ENCODE results near the gene CEP164.
"Not testable (repeated sequence)": the region's sequence is repeated elsewhere in the genome, so short reads cannot be mapped to it uniquely, and the experiment has no call there.

Gene CEP164

DNA sequence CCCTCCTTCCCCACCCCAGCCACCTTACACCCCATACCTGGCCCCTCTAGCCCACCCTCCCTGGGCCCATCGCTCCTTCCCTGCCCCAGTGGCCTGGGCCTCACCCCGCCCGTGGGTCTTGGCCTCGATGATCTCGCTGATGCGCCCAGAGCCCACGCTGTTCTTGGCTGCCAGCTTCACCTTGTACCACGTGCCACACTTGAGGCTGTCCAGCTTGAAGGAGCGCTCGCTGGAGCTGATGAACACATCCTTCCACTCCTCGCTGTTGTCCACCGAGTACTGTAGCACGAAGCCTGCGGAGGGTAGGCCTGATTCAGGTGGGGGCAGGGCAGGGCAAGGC is 110.1 kb downstream of the CEP164 start:
- DNase-seq (ENCODE audit: low read depth in 1 of 2, low spot score in 1 of 2), result no peak

GRCh38 chr11:117438371-117439000 is 110.8 kb downstream of the CEP164 start:
- DNase-seq (ENCODE audit: low read depth in 1 of 2, low spot score in 1 of 2), result no peak

- no peak for DNase-seq (ENCODE audit: low read depth in 1 of 2, low spot score in 1 of 2)
Measured at GRCh38 chr11:117439256-117439655, 111.6 kb downstream of the CEP164 start.

DNA sequence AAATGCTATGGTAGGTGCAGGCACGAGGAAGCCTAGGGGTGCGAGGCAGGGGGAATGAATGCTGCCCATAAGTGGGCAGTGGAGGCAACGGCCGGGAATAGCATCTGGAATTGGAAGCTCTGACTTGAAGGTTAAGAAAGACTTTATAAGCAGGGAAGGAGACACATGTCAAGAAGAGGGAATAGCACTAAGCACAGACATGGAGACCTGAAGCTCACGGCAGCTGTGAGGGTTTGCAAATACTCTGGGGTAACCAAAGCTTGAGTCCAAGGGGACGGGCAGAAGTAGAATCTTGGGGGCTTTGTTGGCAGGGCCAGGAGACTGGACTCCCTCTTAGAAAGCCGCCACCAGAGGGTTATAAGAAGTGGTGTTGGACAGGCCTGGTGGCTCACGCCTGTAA is 112.6 kb downstream of the CEP164 start:
- DNase-seq (ENCODE audit: low read depth in 1 of 2, low spot score in 1 of 2), result no peak

DNA sequence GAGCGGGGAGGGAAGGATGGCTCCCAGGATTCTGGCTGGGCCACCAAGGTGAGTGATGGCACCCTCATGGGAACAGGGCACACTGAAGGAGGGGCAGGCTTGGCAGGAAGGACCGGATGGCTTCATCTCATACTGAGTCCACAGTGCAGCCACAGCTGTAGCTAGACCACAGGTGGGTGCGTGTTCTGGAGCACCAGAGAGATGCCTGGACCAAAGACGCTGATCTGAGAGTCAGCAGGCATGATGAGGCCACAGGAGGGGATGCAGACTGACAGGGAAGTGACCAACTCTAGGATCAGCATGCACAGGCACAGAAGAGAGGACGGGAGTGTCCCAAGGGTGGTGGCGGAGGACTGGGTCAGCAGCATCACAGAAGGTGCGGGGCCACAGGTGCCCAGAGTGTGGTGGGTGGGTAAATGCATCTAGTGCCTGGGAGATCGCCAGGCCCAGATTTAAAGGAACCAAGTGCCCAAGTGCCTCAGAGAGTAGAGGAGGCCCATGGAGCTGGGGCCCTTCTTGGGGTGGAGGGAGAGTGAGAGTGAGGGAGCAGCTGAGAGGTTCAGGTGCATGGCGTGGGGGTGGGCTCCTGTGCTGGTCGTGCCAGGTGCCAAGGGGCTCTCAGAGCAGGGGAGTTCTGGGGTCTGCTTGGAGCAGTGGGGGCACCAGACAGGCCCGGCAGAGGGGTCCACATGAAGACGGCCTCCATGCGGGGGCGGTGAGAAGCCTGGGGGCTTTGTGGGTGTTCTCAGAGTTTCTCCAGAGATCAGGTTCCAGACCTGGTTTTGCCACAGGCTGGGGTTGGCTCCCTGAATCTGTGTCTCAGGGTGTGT is 113.7 kb downstream of the CEP164 start:
- no peak for DNase-seq (ENCODE audit: low read depth in 1 of 2, low spot score in 1 of 2)

DNA sequence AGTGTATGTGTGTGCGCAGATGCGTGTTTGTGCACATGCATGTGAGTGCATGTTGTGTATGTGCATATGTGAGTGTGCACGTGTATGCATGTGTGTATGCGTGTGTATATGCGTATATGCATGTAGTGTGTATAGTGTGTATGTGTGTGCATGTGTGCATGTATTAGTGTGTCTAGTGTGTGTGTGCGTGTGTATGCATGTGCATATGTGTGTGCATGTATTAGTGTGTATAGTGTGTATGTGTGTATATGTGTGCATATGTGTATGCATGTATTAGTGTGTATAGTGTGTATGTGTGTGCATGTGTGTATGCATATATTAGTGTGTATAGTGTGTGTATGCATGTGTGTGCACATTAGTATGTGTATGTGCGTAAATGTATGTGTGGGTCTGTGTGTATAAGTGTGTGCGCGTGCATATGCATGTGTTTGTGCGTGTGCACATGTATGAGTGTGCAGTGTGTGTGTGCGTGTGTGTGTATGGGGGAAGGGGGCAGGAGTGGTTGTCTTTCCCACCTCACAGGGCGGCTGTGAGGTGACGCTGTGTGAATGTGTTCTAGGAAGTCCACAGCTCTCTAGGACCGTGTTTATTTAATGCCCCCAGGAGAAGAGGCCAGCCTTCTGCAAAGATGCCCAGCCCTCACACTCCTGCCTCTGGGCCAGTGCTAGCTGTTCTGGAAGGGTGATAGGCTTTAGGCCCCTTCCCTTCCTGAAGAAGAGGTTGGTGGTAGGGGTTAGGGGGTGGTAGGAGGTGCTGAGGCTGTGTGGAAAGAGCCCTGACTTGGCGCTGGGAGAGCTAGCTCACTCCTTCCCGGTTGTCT is 114.6 kb downstream of the CEP164 start:
- no peak for DNase-seq (ENCODE audit: low read depth in 1 of 2, low spot score in 1 of 2)

- no peak for DNase-seq (ENCODE audit: low read depth in 1 of 2, low spot score in 1 of 2)
Measured at GRCh38 chr11:117442869-117443239, 115.2 kb downstream of the CEP164 start.

GRCh38 chr11:117443266-117444186 is 115.9 kb downstream of the CEP164 start:
- no peak for DNase-seq (ENCODE audit: low read depth in 1 of 2, low spot score in 1 of 2)

- DNase-seq (ENCODE audit: low read depth in 1 of 2, low spot score in 1 of 2), result no peak
Measured at GRCh38 chr11:117444256-117444655, 116.6 kb downstream of the CEP164 start.

DNA sequence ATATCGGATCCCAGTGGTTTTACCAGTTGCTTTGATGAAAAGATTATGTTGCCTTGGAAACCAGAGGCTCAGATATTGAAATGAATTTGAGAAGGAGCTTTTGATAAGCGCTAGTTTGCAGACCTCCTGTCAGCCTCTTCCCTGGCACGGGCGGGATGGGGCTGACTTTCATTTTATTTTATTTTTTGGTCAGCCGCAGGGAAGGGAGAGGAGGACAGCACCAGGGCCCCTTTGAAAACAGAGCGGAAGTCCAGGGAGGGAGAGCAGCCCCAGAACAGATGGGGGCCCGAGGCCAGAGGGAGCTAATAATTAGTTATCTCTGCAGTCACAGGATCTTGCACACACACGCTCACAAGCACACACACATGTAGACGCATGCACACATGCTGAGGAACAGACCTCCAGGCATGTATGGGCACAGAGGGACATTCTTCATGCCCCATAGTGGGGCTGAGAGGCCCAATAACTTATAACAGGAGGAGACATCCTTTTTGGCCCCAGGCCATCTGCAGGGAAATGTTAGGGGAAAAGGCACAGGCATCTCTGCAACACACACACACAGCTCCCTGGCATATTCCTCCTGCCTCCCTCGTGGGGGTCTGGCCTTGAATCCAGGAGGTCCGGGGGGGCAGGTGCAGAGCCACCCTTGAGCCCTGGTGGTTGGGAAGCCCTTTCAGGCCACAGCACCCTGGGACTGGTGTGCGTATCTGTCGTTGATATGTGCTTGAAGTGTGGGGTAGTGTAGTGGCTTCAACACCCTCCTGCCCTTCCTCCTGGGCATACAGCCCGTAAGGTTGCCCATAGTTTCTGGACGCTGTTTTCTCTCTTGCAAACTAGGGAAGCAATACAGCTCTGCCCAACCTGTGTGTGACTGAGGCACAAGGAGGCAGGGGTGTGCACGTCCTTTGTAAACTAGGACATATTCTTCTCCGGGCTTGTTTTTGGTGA is 117.3 kb downstream of the CEP164 start:
- DNase-seq (ENCODE audit: low read depth in 1 of 2, low spot score in 1 of 2), result no peak

GRCh38 chr11:117449111-117449693 is 121.5 kb downstream of the CEP164 start:
- no peak for DNase-seq (ENCODE audit: low read depth in 1 of 2, low spot score in 1 of 2)

GRCh38 chr11:117453886-117454563 is 126.4 kb downstream of the CEP164 start:
- DNase-seq (ENCODE audit: low read depth in 1 of 2, low spot score in 1 of 2), result no peak

- no peak for DNase-seq (ENCODE audit: low read depth in 1 of 2, low spot score in 1 of 2)
Measured at GRCh38 chr11:117454564-117454917, 126.9 kb downstream of the CEP164 start.

DNA sequence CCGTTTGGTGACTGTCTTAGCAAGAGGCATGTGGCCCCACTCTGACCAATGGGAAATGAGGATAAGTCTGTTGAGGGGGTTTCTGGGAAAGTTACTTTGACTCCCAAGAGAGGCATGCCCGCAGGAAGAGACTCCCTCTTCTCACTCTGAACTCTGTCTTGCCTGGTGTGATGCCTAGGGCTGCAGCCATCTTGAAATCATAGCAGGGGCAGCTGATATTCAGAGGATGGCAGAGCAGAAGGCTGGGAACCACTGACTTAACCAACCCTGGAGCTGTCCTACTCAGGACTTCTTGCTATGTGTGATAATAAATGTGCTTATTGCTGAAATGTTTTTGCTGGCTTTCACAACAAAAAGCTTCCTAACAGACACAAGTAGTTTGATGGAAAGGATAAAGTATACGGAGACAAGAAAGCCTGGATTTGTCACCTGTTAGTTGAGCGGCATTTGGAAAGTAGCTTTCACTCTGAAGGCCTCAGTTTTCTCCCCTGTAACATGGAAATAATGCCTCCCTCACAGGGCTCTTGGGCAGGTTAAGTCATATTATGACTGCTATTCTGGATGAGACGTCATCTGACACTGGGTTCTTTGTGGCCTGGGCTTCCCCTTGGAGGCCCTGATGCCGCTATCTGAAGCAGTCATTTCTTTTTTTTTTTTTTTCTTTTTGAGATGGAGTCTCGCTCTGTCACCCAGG is 128.5 kb downstream of the CEP164 start:
- no peak for DNase-seq (ENCODE audit: low read depth in 1 of 2, low spot score in 1 of 2)

DNA sequence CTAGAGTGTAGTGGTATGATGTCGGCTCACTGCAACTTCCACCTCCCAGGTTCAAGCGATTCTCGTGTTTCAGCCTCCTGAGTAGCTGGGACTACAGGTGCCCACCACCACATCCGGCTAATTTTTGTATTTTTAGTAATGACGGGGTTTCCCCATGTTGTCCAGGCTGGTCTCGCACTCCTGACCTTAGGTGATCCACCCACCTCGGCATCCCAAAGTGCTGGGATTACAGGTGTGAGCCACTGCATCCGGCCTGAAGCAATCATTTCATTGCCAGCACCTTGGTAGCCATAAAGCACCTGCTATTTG is 129.0 kb downstream of the CEP164 start:
- DNase-seq (ENCODE audit: low read depth in 1 of 2, low spot score in 1 of 2), result not testable (repeated sequence)

GRCh38 chr11:117457031-117457785 is 129.6 kb downstream of the CEP164 start:
- no peak for DNase-seq (ENCODE audit: low read depth in 1 of 2, low spot score in 1 of 2)

- DNase-seq (ENCODE audit: low read depth in 1 of 2, low spot score in 1 of 2), result no peak
Measured at GRCh38 chr11:117457835-117458234, 130.2 kb downstream of the CEP164 start.
